Measurements from ENCODE around the gene HES7.

DNA sequence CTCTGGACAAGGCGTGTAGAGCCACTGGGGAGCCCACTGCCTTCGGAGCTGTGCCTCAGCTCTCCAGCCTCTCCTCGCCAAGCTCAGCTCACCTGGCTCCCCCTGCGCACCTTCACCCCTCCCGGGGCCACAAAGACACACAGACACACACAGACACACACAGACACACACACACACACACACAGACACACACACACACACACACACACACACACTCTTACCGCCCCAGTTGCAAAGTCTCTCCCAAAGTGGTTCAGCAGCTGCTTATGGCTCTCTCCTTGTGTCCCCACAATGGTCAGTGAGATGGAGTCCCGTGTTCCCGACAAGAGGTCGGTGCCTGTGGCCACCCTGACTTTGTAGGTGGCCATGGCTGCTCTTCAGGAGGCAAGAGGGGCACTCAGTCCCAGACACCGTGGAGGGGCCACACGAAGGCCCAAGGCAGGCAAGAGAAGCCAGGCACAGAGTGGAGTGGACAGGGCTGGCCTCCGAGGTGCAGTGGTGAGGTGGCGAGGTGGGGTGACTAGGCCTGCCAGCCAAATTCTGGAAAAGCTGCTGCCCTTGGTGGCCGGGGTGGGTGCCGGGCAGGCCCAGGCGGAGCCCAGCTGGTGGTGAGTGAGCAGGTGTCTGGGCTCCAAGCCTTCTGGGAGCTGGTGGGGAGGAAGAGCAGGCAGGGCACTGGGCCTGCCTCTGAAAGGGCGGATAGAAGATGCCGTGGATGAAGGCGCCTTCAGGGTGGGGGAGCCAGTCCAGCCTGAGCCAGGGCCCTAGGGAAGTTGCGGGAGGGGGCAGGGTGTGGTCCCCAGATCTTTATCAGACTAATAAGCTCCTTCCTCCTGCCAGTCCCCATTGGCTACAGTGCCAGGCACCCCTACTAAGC, 36.6 kb downstream of the HES7 start, which contains the start of gene ALOX12B:
- TF ChIP-seq, protein P1, sequence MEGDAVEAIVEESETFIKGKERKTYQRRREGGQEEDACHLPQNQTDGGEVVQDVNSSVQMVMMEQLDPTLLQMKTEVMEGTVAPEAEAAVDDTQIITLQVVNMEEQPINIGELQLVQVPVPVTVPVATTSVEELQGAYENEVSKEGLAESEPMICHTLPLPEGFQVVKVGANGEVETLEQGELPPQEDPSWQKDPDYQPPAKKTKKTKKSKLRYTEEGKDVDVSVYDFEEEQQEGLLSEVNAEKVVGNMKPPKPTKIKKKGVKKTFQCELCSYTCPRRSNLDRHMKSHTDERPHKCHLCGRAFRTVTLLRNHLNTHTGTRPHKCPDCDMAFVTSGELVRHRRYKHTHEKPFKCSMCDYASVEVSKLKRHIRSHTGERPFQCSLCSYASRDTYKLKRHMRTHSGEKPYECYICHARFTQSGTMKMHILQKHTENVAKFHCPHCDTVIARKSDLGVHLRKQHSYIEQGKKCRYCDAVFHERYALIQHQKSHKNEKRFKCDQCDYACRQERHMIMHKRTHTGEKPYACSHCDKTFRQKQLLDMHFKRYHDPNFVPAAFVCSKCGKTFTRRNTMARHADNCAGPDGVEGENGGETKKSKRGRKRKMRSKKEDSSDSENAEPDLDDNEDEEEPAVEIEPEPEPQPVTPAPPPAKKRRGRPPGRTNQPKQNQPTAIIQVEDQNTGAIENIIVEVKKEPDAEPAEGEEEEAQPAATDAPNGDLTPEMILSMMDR (IDR thresholded peaks at IDR 0.05; ENCODE audit: poor library complexity, severe bottlenecking), result no peak
- TF ChIP-seq EP300 (conservative IDR thresholded peaks at IDR 0.05; ENCODE audit: poor library complexity, severe bottlenecking) (no peak), RAD21 (conservative IDR thresholded peaks at IDR 0.05) (no peak), EZH2 (IDR thresholded peaks at IDR 0.05; ENCODE audit: borderline replicate concordance, insufficient read depth, low read length, poor library complexity, severe bottlenecking) (no peak), POLR2AphosphoS5 (IDR thresholded peaks at IDR 0.05) (no peak), REST (IDR thresholded peaks at IDR 0.05; ENCODE audit: borderline replicate concordance) (no peak), SMC3 (conservative IDR thresholded peaks at IDR 0.05; ENCODE audit: poor library complexity) (no peak)

Measured in neural cell (in vitro differentiated cells).